Stimulated activated CD4-positive, alpha-beta T cell treated with anti-CD3 and anti-CD28 coated beads, Interleukin-12 subunit alpha, Interleukin-12 subunit beta, amount 100 ng/mL, for 48 hours (primary cell): ENCODE data around the gene CGNL1.

Experiments used
- DNase-seq, 3 donors: peaks; one replicate each; pipeline ENCODE4 v3.0.0-alpha.2; 2020; ENCODE audit warnings: low read depth in 2 of 3, low spot score in 1 of 3

CGNL1 gene

DNA sequence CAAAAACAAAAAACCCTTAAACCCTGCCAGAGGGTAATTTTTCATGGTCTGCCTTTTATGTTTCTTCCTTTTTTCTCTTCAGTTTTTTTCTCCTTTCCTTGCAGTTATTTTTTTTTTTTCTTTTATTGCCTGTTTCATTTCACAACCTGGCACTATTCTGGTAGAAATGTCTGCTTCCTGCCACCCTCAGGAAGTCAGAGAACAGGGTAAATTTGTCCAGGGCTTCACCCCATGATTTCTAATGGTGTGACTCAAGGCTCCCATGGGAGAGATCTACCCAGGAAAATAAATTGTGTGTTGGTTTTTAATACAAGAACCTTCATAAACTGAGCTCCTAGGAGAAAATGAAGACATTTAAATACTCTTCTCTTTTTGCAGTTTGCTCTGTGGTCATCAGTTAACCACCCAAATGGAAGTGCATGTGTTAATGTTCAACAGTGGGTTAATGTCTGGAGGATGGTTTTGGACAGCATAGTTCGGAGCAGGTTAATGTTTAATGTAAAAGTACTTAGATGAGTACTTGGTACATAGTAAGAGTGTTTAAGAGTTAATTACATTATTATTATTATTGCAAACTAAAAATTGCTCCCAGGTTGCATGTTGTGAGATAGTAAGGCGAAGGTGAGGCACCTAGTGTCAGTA, 45.9 kb downstream of the CGNL1 start:
- no peak for DNase-seq

DNA sequence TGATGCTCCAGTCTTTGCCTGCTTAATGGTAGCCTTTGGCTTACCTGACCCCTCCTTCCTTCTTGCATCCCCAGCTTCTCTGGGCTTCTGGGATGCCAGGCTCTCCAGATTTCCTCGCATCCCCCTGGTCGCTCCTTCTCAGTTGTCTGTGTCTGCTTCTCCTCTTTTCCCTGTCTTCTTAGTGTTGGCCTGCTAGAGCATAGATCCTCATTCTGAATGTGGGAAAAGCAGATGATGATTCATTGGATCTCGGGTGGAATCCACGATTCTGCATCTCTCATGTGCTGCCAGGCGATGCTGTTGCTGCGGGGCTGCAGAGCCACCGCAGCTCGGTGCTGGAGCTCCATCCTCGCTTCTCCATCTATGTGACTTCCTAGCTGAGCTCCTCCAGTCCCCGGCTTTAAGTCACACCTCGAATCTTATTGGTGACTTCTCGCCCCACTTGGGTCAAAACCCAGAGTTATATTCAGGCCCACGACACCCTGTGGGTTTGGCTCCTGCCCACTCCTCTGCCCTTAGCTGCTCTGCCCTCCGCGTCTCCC, 47.4 kb downstream of the CGNL1 start:
- no peak for DNase-seq

DNA sequence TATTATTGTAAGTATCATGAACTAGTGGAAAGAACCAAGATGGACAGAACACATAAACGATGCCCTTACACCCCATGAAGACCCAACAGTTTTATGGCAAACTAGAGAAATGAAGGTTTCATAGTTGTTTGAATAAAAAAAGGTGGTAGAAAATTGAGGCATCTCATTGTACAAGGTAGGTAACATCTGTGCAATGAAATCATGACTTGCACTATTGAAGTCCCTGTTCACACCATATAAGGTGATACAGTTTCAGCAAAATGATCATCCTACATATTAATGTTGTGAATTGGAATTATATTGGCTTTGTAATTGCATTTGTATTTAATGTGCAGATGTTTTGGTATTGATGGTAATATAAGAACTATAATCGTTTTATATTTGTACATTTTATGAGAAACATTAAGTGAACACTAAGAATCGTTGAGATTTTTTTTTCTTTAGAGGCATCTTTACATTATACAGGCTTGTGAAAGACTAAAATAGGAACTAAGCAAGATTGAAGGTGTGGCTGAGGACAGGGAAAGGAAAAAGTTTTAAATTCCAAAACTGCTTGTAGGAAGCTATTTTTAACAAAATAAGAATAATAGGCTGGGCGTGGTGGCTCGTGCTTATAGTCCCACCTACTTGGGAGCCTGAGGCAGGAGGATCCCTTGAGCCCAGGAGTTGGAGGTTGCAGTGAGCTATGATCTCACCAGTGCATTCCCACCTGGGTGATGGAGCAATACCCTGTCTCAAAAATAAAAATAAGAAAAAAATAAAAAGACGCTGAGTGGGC, 48.5 kb downstream of the CGNL1 start:
- no peak for DNase-seq

DNA sequence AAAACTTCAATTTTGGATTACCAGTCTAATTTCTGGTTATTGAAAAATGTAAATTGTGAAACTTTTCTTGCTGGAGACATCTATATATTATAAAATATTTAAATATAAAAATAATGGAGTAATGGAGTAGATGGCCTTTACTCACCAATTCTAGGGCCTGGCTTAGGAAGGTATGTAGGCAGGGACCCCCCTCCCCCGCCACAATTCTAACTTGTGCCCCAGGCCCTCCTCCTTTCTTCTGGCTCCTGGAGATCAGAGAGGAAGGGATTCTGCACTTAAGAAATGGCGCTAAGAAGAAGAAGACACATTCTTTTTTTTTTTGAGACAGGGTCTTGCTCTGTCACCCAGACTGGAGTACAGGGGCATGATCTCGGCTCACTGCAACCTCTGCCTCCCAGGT, 49.5 kb downstream of the CGNL1 start:
- no peak for DNase-seq

DNA sequence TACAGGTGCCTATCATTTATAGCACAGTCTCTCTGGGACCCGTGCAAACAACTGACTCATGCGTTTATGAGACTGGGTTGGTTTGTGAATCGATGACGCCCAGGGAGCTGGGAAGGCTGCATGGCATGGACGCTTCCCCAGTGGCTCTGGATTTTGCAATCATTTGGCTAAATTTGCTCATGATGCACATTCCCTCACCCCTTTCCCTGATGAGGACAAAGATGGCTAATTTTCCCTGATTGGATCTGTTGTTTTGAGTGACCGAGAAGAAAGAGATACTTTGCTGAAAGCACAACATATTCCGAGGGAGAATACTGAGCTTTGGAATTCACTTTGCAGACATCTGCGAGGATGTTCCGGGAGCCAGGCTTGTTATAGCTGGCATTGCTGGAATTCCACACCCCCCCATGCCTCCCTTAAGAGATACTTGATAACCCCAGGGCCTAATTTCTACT, 51.1 kb downstream of the CGNL1 start:
- DNase-seq: no peak

DNA sequence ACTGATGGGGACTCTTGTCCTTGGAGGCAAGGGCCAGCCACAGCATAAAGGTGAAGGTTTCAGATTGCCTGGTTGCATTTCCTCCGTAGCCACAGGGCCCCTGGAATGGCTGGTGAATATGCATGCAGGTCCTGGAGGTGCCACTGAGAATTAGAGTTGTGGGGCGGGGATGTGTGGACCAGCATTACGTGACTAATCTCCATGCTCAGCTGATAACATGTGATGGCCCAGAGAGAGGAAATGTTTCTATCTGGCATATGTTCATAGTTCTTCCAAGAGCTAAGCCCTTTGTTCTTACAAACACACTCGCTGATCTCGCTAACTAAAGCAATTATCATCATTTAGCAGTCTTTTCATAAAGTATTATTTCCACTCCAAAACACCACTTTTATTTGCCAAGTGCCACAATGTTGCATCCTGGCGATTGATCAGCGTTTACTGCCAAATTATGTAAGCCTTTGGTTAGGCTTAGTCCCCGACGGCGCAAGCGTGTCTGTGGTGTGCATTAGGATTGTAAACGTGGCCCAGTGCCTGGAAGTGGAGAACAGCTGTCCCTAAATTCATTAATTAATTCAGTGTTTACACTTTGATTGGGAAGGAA, 55.9 kb downstream of the CGNL1 start:
- DNase-seq: no peak

DNA sequence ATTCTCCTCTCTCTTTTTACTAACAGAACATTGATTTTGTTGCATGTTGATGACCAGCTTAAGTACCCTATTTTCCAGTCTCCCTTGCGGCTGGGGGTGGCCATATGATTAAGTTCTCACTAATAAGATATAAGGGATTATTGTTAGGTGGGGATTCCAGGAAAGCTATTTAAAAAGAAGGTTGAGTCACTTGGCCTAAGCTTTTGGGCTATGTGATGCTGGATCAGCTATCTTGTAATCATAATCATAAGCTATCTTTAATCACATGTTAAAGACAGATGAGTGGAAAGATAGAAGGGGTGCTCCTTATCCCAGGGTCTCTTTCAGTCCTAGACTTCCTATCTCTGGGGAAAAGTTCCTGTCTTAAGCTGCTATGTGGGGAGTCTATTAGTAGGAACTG, 59.9 kb downstream of the CGNL1 start:
- DNase-seq: no peak

DNA sequence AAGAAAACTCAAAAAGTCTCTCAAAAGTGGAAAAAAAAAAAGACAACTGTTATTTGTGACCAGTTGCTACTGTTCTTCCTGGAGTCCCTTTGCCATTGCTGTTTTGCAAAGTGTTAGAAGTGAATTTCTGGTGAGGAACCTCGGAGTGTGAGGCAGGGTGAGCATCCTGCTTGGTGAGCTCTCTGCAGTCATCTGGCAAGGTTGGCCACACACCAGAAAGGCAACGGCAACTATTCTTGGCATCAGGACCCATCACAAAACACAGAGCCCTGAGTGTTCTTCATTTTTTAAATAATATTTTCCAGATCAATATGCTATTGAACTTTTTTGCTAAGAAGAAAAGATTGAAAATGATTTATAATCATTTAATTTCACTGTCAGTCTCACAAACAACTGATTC, 60.7 kb downstream of the CGNL1 start:
- no peak for DNase-seq

DNA sequence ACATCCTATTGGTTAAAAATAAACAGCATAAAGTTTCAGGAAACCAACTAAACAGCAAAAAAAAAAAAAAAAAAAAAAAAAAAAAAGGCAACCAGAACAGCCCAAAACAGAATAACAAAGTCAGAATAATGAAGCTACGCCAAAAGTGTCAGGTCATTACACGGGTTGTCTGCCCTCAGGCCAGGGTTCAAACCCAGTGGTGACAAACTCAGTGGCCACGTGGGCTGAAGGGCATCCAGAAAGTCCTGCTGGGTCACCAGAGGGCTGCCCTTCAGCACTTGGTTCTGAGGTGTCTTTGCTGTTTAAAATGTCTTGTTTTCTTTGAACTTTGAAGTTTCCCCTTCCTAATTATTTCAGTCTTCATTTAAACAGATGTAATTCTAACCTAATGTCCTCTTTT, 61.3 kb downstream of the CGNL1 start:
- no peak for DNase-seq

DNA sequence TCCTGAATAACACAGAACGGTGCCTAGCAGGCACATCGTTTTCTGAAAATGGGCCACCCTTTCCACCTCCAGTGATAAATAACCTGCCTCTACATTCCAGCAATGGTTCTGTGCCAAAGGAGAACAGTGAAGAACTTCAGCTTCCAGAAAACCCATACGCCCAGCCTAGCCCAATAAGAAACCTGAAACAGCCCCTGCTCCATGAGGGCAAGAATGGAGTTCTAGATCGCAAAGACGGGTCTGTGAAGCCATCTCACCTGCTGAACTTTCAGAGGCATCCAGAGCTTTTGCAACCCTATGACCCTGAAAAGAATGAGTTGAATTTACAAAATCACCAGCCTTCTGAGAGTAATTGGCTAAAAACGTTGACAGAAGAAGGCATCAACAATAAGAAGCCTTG, 61.9 kb downstream of the CGNL1 start:
- no peak for DNase-seq

DNA sequence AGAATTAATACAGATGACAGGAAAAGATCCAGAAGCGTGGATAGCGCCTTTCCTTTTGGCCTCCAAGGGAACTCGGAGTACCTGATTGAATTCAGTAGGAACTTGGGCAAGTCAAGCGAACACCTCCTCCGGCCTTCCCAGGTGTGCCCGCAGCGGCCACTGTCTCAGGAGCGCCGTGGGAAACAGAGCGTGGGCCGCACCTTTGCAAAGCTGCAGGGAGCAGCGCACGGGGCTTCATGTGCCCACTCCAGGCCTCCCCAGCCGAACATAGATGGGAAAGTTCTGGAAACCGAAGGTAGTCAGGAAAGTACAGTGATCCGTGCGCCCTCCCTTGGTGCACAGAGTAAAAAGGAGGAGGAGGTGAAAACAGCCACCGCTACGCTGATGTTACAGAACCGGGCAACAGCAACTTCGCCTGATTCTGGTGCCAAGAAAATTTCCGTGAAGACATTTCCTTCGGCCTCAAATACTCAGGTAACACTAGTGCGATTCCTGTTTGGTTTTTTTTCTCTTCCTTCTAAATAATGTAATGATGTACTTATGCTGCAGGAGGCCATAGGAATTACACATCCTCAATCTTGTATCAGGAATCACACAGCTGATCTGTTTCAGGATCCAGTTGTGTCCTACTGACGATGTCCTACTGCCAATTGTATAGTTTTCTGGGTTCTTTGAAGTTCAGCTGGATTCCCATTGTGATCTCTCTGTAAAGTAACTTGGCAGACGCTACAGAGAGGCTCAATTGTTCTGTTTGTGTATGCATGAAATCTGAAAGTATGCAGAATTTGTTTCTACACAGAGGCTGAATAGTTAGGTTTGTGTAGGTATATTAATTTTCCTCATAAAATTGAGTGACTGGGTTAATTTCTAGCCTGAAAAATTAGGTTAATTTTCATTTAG, 63.1 kb downstream of the CGNL1 start:
- DNase-seq: no peak

DNA sequence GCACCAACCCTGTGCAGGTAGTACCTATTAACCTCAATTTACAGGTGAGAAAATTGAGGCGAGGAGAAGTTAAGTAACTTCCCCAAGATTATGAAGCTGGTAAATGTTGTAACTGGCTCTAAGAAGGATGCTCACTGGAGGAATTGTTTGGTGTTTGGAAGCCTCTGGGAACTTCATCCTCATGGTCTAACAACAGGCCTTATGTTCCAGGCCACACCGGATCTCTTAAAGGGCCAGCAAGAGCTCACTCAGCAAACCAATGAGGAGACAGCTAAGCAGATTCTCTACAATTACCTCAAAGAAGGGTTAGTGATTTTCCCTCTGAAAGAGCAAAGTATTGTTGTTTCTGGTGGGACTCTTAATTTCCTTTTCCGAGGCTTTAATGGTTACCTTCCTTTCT, 63.9 kb downstream of the CGNL1 start:
- no peak for DNase-seq

DNA sequence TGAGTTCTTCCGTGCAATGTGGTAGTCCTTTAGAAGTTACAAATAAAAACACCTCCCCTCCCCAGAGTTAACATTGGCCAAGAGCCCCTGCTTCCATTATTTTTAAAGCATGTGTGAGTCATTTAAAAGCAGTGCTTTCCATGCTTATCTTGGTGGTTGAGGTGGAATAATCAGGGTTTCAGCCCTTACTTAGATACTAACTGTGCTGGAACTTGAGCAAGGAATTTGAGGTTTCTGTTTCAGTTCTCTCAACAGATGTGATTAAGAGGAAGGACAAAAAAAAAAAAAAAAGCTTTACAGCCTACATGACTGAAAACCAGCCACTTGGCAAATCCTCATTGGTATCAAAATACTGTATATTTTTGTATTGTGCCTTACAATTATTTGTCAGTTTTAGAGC, 64.5 kb downstream of the CGNL1 start:
- no peak for DNase-seq

DNA sequence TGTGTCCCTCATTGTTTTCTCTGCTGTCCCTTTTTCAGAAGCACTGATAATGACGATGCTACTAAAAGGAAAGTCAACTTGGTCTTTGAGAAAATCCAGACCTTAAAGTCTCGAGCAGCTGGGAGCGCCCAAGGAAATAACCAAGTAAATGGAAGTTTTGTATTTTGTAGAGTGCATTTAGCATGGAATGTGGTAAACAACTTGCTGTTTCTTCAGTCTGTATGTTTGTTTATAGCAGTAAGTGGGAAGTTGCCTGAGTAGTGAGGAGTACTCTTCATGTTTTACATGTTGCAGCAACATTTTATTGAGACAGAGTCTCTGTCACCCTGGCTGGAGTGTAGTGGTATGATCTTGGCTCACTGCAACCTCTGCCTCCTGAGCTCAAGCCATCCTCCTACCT, 66.0 kb downstream of the CGNL1 start:
- DNase-seq: no peak

DNA sequence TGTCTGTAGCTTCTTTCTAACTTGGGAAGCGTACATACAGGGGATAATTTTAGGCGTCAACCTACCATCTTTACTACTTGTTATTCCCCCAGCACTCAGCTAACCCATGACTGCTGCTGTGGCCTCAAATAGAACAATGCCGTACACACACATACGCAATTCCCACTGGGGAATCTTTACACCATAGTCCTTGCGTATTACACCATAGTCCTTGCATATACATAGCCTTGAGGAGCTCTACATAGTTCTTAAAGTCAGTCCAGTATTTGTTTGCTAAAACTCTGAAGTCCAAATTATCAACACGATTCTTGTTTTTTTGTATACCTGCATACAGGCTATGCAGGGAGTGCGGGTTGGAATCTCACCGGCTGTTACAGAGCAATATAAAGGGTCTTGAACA, 67.2 kb downstream of the CGNL1 start:
- no peak for DNase-seq

DNA sequence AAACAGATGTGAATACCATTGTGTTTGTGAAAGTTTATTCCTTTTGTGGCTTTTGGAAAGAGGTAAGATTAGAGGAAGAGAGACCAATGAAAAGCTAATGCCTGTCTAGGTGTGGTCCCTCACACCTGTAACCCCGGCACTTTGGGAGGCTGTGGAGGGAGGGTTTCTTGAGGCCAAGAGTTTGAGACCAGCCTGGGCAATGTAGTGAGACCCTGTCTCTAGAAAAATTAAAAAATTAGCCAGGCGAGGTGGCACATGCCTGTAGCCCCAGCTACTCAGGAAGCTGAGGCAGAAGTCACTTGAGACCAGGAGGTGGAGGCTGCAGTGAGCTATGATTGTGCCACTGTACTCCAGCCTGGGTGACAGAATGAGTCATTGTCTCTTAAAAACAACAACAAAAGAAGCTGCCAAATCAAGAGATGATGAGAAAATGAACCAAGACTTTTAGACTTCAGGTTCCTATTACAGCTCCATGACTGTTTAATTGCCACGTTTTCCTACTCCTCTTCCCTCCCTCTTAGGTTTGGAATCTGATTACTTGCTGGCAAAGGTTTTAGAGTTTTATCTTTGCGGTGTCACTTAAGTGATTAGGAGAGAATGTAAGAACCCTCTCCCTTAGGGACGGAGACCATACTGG, 68.7 kb downstream of the CGNL1 start:
- no peak for DNase-seq

DNA sequence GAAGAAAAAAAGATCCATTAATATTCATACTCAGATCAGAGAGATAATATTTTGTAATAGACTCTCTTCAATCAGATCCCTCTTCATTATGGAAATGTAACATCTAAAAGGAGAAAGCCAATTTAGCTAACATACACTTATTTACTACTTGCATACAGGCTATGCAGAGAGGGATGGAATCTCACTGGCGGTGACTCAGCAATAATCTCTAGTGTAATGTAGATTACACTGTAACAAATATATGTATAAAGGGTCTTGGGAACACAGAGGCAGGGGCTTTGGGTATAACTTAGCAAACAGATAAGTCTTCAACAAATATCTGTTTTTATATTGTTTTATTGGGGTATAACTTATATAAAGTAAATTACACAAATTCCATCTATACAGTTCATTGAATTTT, 69.6 kb downstream of the CGNL1 start:
- no peak for DNase-seq

DNA sequence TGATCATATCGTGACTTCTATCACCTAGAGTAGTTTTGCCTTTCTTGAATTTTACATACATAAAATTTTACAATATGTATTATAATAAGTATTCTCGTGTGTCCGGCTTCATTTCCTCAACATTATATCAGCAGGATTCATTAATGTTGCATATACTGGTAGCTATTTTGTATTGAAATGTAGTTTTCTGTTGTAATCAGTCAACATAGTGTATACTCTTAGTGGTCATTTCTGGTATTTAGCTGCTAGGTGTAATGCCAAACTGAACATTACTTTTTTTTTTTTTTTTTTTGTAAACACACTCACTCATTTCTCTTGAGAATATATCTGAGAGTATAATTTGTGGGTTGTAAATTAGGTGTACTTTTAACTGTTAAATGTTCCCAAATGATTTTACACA, 70.1 kb downstream of the CGNL1 start:
- no peak for DNase-seq

DNA sequence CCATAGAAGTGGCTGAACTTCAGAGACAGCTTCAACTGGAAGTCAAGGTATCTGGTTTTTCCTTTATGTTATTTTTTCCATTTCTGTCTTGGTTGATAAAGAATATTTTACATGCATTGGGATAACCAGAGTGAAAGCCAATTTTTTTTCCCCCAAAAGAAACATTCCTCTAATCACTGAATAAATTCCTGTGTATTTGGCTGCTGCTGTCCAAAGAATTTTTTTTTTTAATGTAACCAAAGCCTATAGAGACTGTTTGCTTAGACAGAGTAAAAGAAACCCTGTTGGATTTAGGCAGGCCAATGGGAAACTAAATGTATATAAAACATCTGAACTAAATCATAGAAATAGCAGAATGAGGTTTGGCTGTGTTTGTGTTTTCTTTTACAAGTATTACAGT, 75.2 kb downstream of the CGNL1 start:
- DNase-seq: no peak

DNA sequence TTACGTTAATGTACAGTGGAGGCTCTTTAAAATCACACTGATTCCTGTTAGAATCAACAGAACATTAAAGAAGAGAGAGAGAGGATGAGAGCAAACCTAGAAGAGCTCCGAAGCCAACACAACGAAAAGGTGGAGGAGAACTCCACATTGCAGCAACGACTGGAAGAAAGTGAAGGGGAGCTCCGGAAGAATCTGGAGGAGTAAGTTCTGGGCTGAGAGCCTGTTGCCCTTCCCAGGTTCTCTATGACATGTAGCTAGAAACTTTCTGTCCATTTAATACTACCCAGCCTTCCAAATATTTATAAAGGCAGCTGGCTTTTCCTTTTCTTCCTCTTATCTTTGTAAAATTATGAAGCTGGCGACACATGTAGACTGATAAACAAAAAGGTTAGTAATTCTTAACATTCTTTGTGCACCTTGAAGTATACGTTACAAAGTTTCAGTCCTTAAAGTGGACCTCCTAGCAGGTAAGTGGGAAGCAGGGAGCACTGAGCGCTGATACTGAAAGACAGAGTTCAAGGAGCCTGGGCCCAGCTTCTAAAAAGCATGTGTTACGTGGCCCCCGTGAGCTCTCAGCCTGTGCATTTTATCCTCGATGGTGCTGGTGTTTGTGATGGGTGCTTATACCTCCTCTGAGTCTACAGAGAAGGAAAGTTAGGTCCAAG, 75.9 kb downstream of the CGNL1 start:
- DNase-seq: no peak
